B cell (primary cell): ENCODE results near the gene PRDX3. TPM values are rescaled to one million over a fixed set of nuclear protein-coding genes. Genes with fewer than 3 reads are reported as not detected.

Source experiments
- ATAC-seq: fragments of 200-7000 bp; cut with Tn5 transposase; one replicate; pipeline ENCODE4 v1.10.0; 2021; ENCODE audit warnings: low read depth, mild to moderate bottlenecking, moderate number of reproducible peaks, moderate library complexity
- CTCF ChIA-PET: fragments of 350-600 bp; sonication (Branson Sonifier 250); formaldehyde crosslinking; loops from one replicate; lab custom pipeline; 2021; ENCODE audit warnings: antibody characterized with exemption, inconsistent platforms; lab: Charles Lee
- POLR2A ChIA-PET: fragments of 350-600 bp; sonication (Branson Sonifier 250); formaldehyde crosslinking; loops from one replicate; lab custom pipeline; 2021; ENCODE audit warnings: antibody characterized with exemption; lab: Charles Lee
- DNase-seq: peaks from one replicate; pipeline ENCODE4 v3.0.0; 2013
- H2AFZ ChIP-seq: 2 replicates; pipeline ENCODE4 v1.6.1; 2012; ENCODE audit warnings: mild to moderate bottlenecking, low read depth, low read length; ENCODE audit not compliant: insufficient read depth, poor library complexity, severe bottlenecking
- H3K27ac ChIP-seq, 2 donors: 1 replicate in 1 of 2; 2 replicates in 1 of 2; pipeline ENCODE4 v1.5.1; 2012 to 2013; ENCODE audit warnings: low read length in 2 of 2, mild to moderate bottlenecking in 2 of 2, moderate library complexity in 1 of 2
- H3K27me3 ChIP-seq, 4 experiments: fragments of 200-600 bp in 1 of 4; sonication (generic) in 1 of 4; replicated peaks in 1 of 4; 1 replicate in 2 of 4; 2 replicates in 2 of 4; pipeline versions ENCODE4 v1.6.1 to v1.7.0; 2013 to 2016; ENCODE audit warnings: low read length in 3 of 4, mild to moderate bottlenecking in 2 of 4, mixed read lengths in 1 of 4, moderate library complexity in 1 of 4; ENCODE audit not compliant: insufficient read depth in 4 of 4, control insufficient read depth in 3 of 4; ENCODE audit errors: control extremely low read depth in 1 of 4
- H3K36me3 ChIP-seq, 2 experiments: replicated peaks in 1 of 2; 1 replicate in 1 of 2; 2 replicates in 1 of 2; pipeline versions ENCODE4 v1.6.1 to v1.7.1; 2013; ENCODE audit warnings: low read length in 1 of 2; ENCODE audit not compliant: insufficient read depth in 2 of 2, control insufficient read depth in 1 of 2; ENCODE audit errors: control extremely low read depth in 1 of 2, extremely low read depth in 1 of 2
- H3K4me1 ChIP-seq, 2 donors: fragments of 200-600 bp in 1 of 2; sonication (generic) in 1 of 2; 1 replicate in 1 of 2; 2 replicates in 1 of 2; pipeline versions ENCODE4 v1.5.1 to v1.6.1; 2013 to 2017; ENCODE audit warnings: low read length in 2 of 2; ENCODE audit not compliant: control insufficient read depth in 2 of 2, insufficient read depth in 2 of 2
- H3K4me2 ChIP-seq: replicated peaks from 2 replicates; pipeline ENCODE3; 2012; ENCODE audit warnings: mild to moderate bottlenecking, low read depth, low read length; ENCODE audit not compliant: poor library complexity, severe bottlenecking
- H3K4me3 ChIP-seq, 5 experiments: fragments of 200-600 bp in 1 of 5; sonication (generic) in 1 of 5; 1 replicate in 3 of 5; 2 replicates in 2 of 5; pipeline versions ENCODE4 v1.5.1 to v1.7.0; 2011 to 2016; ENCODE audit warnings: low read length in 4 of 5, mild to moderate bottlenecking in 4 of 5, low read depth in 2 of 5, control low read depth in 1 of 5, moderate library complexity in 1 of 5; ENCODE audit not compliant: insufficient read depth in 1 of 5; ENCODE audit errors: control extremely low read depth in 1 of 5, extremely low read depth in 1 of 5
- H3K79me2 ChIP-seq: fragments of 200-600 bp; sonication (generic); one replicate; pipeline ENCODE4 v1.6.0; 2016; ENCODE audit warnings: low read length; ENCODE audit not compliant: control insufficient read depth, insufficient read depth
- H3K9ac ChIP-seq: fragments of 200-600 bp; sonication (generic); 2 replicates; pipeline ENCODE4 v1.6.1; 2017; ENCODE audit warnings: mild to moderate bottlenecking, low read length, moderate library complexity
- H3K9me3 ChIP-seq, 3 donors: one replicate each; pipeline versions ENCODE4 v1.6.1 to v1.7.1; 2013; ENCODE audit warnings: low read length in 2 of 3; ENCODE audit not compliant: control insufficient read depth in 2 of 3, insufficient read depth in 1 of 3; ENCODE audit errors: control extremely low read depth in 1 of 3
- H4K20me1 ChIP-seq: 2 replicates; pipeline ENCODE4 v1.6.0; 2012; ENCODE audit warnings: mild to moderate bottlenecking, low read length; ENCODE audit not compliant: insufficient read depth, control insufficient read depth, poor library complexity, severe bottlenecking
- H3K27ac Mint-ChIP-seq: one replicate; pipeline ENCODE4 v1.8.0; 2021; ENCODE audit warnings: mixed read lengths
- H3K27me3 Mint-ChIP-seq: one replicate; pipeline ENCODE4 v1.8.0; 2021; ENCODE audit warnings: mixed read lengths
- H3K4me1 Mint-ChIP-seq: one replicate; pipeline ENCODE4 v1.8.0; 2021; ENCODE audit warnings: mixed read lengths
- H3K4me3 Mint-ChIP-seq: one replicate; pipeline ENCODE4 v1.8.0; 2021; ENCODE audit warnings: mixed read lengths
- H3K9me3 Mint-ChIP-seq: one replicate; pipeline ENCODE4 v1.8.0; 2022; ENCODE audit warnings: mixed read lengths; ENCODE audit not compliant: insufficient read depth
- CTCF ChIP-seq: fragments of 200-600 bp; IDR thresholded peaks from one replicate; pipeline ENCODE4 v1.8.0; 2022; ENCODE audit warnings: antibody characterized with exemption, mild to moderate bottlenecking
- EZH2 ChIP-seq: IDR thresholded peaks from 2 replicates; pipeline ENCODE4 v1.6.1; 2012; ENCODE audit warnings: borderline replicate concordance, low read depth, mild to moderate bottlenecking, moderate library complexity, low read length; ENCODE audit not compliant: insufficient read depth, poor library complexity, severe bottlenecking
- WGBS: methylation state at CpG from one replicate; pipeline ENCODE4 v1.1.5; 2013; ENCODE audit warnings: missing lambda C conversion rate; ENCODE audit not compliant: insufficient coverage; 5-methylcytosine and 5-hydroxymethylcytosine counted together
- intact Hi-C: fragments of 100-400 bp; cut with micrococcal nuclease; formaldehyde crosslinking; loops from one replicate; pipeline ENCODE4 v1.10.0; 2022
- polyA plus RNA-seq: library from polyadenylated mRNA; depleted of rRNA; stranded (reverse); fragments of >200 nt; gene quantifications from 2 replicates; pipeline ENCODE4 v1.2.3, GENCODE V29; 2012
- total RNA-seq, 2 donors: library from RNA; stranded (reverse); fragments of 120-200 nt in 1 of 2; gene quantifications; 1 replicate in 1 of 2; 2 replicates in 1 of 2; pipeline versions ENCODE4 v1.2.3 to v1.2.4, GENCODE V29; 2013 to 2022

Gene PRDX3
- total and polyA plus RNA-seq, 2 donors (not counting 1 experiment from before 2014, with no cell fraction given) = 18.0 to 36.3 TPM

- H3K4me1 Mint-ChIP-seq = peaks cover 27% of the 10 kb centered on the region
- no peak overlapping the region for H3K4me2 ChIP-seq
- DNase-seq (no peak), ATAC-seq (no peak)
- TF ChIP-seq CTCF = no peak
- TF ChIP-seq EZH2 = no peak
- H2AFZ ChIP-seq = no peak overlapping the region
- peaks cover 33% of the 10 kb centered on the region for H3K79me2 ChIP-seq
- H3K4me3 Mint-ChIP-seq = no peak overlapping the region
- peaks cover 6% of the 10 kb centered on the region for H4K20me1 ChIP-seq
- no peak overlapping the region for H3K4me3 ChIP-seq
- H3K36me3 ChIP-seq = peaks cover 12 to 41% of the 10 kb centered on the region in 2 experiments
- 100% methylated on average over 1 of the region's 2 CpGs for WGBS
- ChIA-PET POLR2A (no interaction called here), CTCF (no interaction called here)
- H3K9ac ChIP-seq = no peak overlapping the region
- H3K9me3 Mint-ChIP-seq = no peaks in the 10 kb centered on the region
- H3K27ac Mint-ChIP-seq = no peak overlapping the region
- H3K4me1 ChIP-seq = peaks cover 10 to 12% of the 10 kb centered on the region in 2 donors
- H3K27ac ChIP-seq = no peak overlapping the region
- intact Hi-C loops = no loop called here
- H3K9me3 ChIP-seq = no peaks in the 10 kb centered on the region
- H3K27me3 ChIP-seq = no peaks in the 10 kb centered on the region
- H3K27me3 Mint-ChIP-seq = no peaks in the 10 kb centered on the region
Observed at GRCh38 chr10:119174109-119174508, 4.5 kb downstream of the PRDX3 start.

- ATAC-seq (no peak), DNase-seq (no peak)
- Histone ChIP-seq H4K20me1 (no peaks in the 10 kb centered on the region), H3K9me3 (no peaks in the 10 kb centered on the region), H3K27ac (no peak overlapping the region), H3K9ac (no peak overlapping the region), H3K36me3 (peaks cover 8 to 30% of the 10 kb centered on the region in 2 experiments), H3K4me2 (no peak overlapping the region), H3K27me3 (no peaks in the 10 kb centered on the region), H3K79me2 (no peaks in the 10 kb centered on the region), H3K4me3 (no peak overlapping the region), H3K4me1 (peaks cover 7 to 19% of the 10 kb centered on the region in 2 donors), H2AFZ (no peak overlapping the region)
- intact Hi-C loops = loop anchor here (5.0 kb wide), 2 partner anchors 105 to 415 kb away; partner anchors contain the start of gene CACUL1
- POLR2A ChIA-PET = interaction anchor here (0.7 kb wide), 1 partner anchor 241 kb away, joined by 3 read pairs; no protein-coding TSS in a partner anchor
- no peaks in the 10 kb centered on the region for H3K9me3 Mint-ChIP-seq
- no peak for TF ChIP-seq EZH2
- no peak for TF ChIP-seq CTCF
- H3K4me3 Mint-ChIP-seq = peak overlapping the region; percentile 96
- no peaks in the 10 kb centered on the region for H3K27me3 Mint-ChIP-seq
- peaks cover 20% of the 10 kb centered on the region for H3K4me1 Mint-ChIP-seq
- 83% methylated on average over 7 of the region's 8 CpGs for WGBS
- CTCF ChIA-PET = interaction anchor here (0.8 to 1.9 kb wide), 3 partner anchors 10 to 322 kb away, joined by 3 to 6 read pairs (median 3); no protein-coding TSS in a partner anchor
- H3K27ac Mint-ChIP-seq = peak overlapping the region; percentile 93
Observed at GRCh38 chr10:119167041-119167440, 11.6 kb downstream of the PRDX3 start.
